DND-41 (cell line): Measurements from ENCODE around the gene NEDD4.

Experiments
- ATAC-seq: fragments of 200-7000 bp; cut with Tn5 transposase; 3 replicates; pipeline ENCODE4 v1.9.1; 2021; ENCODE audit warnings: low read depth; ENCODE audit not compliant: insufficient read depth
- DNase-seq: peaks from one replicate; pipeline ENCODE4 v3.0.0-alpha.2; 2020
- H2AFZ ChIP-seq: 2 replicates; pipeline ENCODE4 v1.6.0; 2012; ENCODE audit warnings: low read depth, low read length
- H3K27ac ChIP-seq: 2 replicates; pipeline ENCODE4 v1.5.1; 2012; ENCODE audit warnings: low read length, inconsistent platforms
- H3K27me3 ChIP-seq: fragments of 200-600 bp; sonication (generic); 2 replicates; pipeline ENCODE4 v1.6.0; 2012; ENCODE audit warnings: low read length, mild to moderate bottlenecking, inconsistent platforms; ENCODE audit not compliant: insufficient read depth, poor library complexity
- H3K36me3 ChIP-seq: 2 replicates; pipeline ENCODE4 v1.5.1; 2012; ENCODE audit warnings: low read length, inconsistent platforms; ENCODE audit not compliant: insufficient read depth
- H3K4me1 ChIP-seq: 2 replicates; pipeline ENCODE4 v1.5.1; 2012; ENCODE audit warnings: mild to moderate bottlenecking, low read length; ENCODE audit not compliant: insufficient read depth
- H3K4me2 ChIP-seq: 2 replicates; pipeline ENCODE4 v1.6.0; 2012; ENCODE audit warnings: mild to moderate bottlenecking, moderate library complexity, low read length, inconsistent platforms; ENCODE audit not compliant: insufficient read depth
- H3K4me3 ChIP-seq, 2 experiments: fragments of 200-600 bp in 1 of 2; shearing (Covaris generic) in 1 of 2; 2 replicates each; pipeline ENCODE4 v1.5.1; 2012 to 2016; ENCODE audit warnings: inconsistent platforms in 2 of 2, low read length in 2 of 2, mild to moderate bottlenecking in 2 of 2, low read depth in 1 of 2, moderate library complexity in 1 of 2
- H3K79me2 ChIP-seq: 2 replicates; pipeline ENCODE4 v1.6.0; 2012; ENCODE audit warnings: low read length, inconsistent platforms; ENCODE audit not compliant: insufficient read depth
- H3K9ac ChIP-seq: 2 replicates; pipeline ENCODE4 v1.6.0; 2012; ENCODE audit warnings: low read depth, mild to moderate bottlenecking, inconsistent platforms, low read length, moderate library complexity
- H3K9me3 ChIP-seq: 2 replicates; pipeline ENCODE4 v1.5.1; 2012; ENCODE audit warnings: low read length, moderate library complexity, mild to moderate bottlenecking, inconsistent platforms; ENCODE audit not compliant: insufficient read depth, severe bottlenecking
- H4K20me1 ChIP-seq: 2 replicates; pipeline ENCODE4 v1.6.0; 2012; ENCODE audit warnings: low read length; ENCODE audit not compliant: insufficient read depth
- EZH2 ChIP-seq: IDR thresholded peaks from 3 replicates; pipeline ENCODE4 v1.6.1; 2012; ENCODE audit warnings: borderline replicate concordance, low read depth, mild to moderate bottlenecking, moderate library complexity, low read length, inconsistent platforms; ENCODE audit not compliant: severe bottlenecking
- TF ChIP-seq, protein P1 (sequence below): IDR thresholded peaks from 2 replicates; pipeline ENCODE4 v1.5.1; 2012; ENCODE audit warnings: borderline replicate concordance, low read length, moderate library complexity, mild to moderate bottlenecking; ENCODE audit not compliant: poor library complexity, severe bottlenecking; ENCODE audit errors: extremely low read depth

NEDD4 gene

DNA sequence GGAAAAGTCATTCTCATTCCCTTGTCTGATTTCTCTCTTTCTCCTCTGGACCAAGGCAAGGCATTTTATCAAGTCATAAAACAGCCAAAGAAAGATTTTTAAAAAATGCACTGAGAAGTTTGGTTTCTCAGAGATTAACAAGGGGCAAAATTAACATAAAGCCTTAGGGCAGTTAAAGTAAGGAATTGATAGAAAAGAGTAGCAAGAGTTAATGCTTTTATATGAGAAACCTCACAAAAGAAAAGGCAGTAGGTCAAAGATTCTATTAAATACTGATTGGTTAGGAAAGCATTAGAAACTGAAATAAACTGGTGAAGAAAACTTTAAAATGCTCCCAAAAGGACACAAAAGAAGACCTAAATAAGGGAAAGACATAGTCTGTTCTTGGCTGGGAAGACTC lies 129.5 kb downstream of the NEDD4 start:
- no peaks in the 10 kb centered on the region for H4K20me1 ChIP-seq
- no peak overlapping the region for H3K9ac ChIP-seq
- H3K27me3 ChIP-seq, result no peaks in the 10 kb centered on the region
- H3K4me2 ChIP-seq, result no peak overlapping the region
- no peaks in the 10 kb centered on the region for H3K9me3 ChIP-seq
- H2AFZ ChIP-seq, result no peak overlapping the region
- no peak overlapping the region for H3K27ac ChIP-seq
- ATAC-seq (no peak), DNase-seq (no peak)
- H3K4me1 ChIP-seq, result no peaks in the 10 kb centered on the region
- H3K36me3 ChIP-seq, result peaks cover 13% of the 10 kb centered on the region; the same call in 1 of the 2 replicates
- H3K79me2 ChIP-seq, result no peaks in the 10 kb centered on the region
- no peak for TF ChIP-seq EZH2
- TF ChIP-seq, protein P1, sequence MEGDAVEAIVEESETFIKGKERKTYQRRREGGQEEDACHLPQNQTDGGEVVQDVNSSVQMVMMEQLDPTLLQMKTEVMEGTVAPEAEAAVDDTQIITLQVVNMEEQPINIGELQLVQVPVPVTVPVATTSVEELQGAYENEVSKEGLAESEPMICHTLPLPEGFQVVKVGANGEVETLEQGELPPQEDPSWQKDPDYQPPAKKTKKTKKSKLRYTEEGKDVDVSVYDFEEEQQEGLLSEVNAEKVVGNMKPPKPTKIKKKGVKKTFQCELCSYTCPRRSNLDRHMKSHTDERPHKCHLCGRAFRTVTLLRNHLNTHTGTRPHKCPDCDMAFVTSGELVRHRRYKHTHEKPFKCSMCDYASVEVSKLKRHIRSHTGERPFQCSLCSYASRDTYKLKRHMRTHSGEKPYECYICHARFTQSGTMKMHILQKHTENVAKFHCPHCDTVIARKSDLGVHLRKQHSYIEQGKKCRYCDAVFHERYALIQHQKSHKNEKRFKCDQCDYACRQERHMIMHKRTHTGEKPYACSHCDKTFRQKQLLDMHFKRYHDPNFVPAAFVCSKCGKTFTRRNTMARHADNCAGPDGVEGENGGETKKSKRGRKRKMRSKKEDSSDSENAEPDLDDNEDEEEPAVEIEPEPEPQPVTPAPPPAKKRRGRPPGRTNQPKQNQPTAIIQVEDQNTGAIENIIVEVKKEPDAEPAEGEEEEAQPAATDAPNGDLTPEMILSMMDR, result no peak
- H3K4me3 ChIP-seq, result no peak overlapping the region

- Histone ChIP-seq H3K9ac (no peak overlapping the region), H3K4me2 (no peak overlapping the region), H3K4me3 (no peak overlapping the region), H3K27ac (no peak overlapping the region), H3K4me1 (no peaks in the 10 kb centered on the region), H3K36me3 (peaks cover 19% of the 10 kb centered on the region; the same call in 1 of the 2 replicates), H3K79me2 (no peaks in the 10 kb centered on the region), H2AFZ (no peak overlapping the region), H3K27me3 (no peaks in the 10 kb centered on the region), H4K20me1 (no peaks in the 10 kb centered on the region), H3K9me3 (no peaks in the 10 kb centered on the region)
- no peak for DNase-seq
- no peak for ATAC-seq
- no peak for TF ChIP-seq EZH2
- TF ChIP-seq, protein P1, result no peak
Observed at GRCh38 chr15:55861115-55861514, 132.3 kb downstream of the NEDD4 start.

DNA sequence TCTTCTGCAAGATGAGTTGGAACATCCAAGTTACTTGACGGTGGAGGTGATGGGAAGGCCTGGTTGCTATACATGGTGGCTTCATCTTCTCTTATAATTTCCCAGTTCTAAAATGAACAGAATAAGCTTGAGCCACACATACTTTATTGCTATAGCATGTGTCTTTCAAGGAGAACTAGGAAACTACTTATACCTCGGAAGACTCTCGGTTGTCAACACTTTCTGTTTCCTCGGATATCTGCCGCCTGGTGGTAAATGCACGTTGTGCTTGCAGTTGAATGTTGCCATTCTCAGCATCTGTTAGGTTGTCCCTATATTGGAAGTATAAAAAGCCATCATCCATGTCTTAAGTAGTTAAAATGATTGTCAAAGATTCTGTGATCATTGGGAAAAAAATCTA lies 132.9 kb downstream of the NEDD4 start:
- Histone ChIP-seq H3K27ac (no peak overlapping the region), H3K4me2 (no peak overlapping the region), H3K4me1 (no peaks in the 10 kb centered on the region), H3K9me3 (no peaks in the 10 kb centered on the region), H3K79me2 (no peaks in the 10 kb centered on the region), H3K4me3 (no peak overlapping the region), H3K27me3 (no peaks in the 10 kb centered on the region), H3K9ac (no peak overlapping the region), H4K20me1 (no peaks in the 10 kb centered on the region), H3K36me3 (peaks cover 19% of the 10 kb centered on the region; the same call in 1 of the 2 replicates), H2AFZ (no peak overlapping the region)
- TF ChIP-seq, protein P1, result no peak
- TF ChIP-seq EZH2, result no peak
- DNase-seq (no peak), ATAC-seq (no peak)

- Histone ChIP-seq H3K9me3 (no peaks in the 10 kb centered on the region), H4K20me1 (no peaks in the 10 kb centered on the region), H3K36me3 (peaks cover 19% of the 10 kb centered on the region; the same call in 1 of the 2 replicates), H3K9ac (no peak overlapping the region), H2AFZ (no peak overlapping the region), H3K4me3 (no peak overlapping the region), H3K79me2 (no peaks in the 10 kb centered on the region), H3K4me1 (no peaks in the 10 kb centered on the region), H3K4me2 (no peak overlapping the region), H3K27ac (no peak overlapping the region), H3K27me3 (no peaks in the 10 kb centered on the region)
- TF ChIP-seq, protein P1, result no peak
- TF ChIP-seq EZH2, result no peak
- DNase-seq, result no peak
- no peak for ATAC-seq
Observed at GRCh38 chr15:55859681-55860080, 133.7 kb downstream of the NEDD4 start.
